Measurements from ENCODE around the gene SLIT1.

GRCh38 chr10:96978621-96979154 lies 207.1 kb downstream of the SLIT1 start:
- no peak for TF ChIP-seq EZH2 (IDR thresholded peaks at IDR 0.05)
- TF ChIP-seq POLR2AphosphoS5 (IDR thresholded peaks at IDR 0.05; ENCODE audit: borderline replicate concordance, low read depth, low read length): no peak
- TF ChIP-seq FOXP2 (optimal IDR thresholded peaks at IDR 0.05; ENCODE audit: control extremely low read depth, extremely low read length, insufficient read depth): no peak

Measured in SK-N-MC (cell line).